Gastroesophageal sphincter (tissue), 3 donors: ENCODE results near the gene ZNF664.

Experiments
- CTCF ChIP-seq, 4 experiments: fragments of 200-600 bp in 2 of 4; fragments of 450-650 bp in 2 of 4; sonication (generic) in 1 of 4; IDR thresholded peaks; one replicate each; pipeline ENCODE4 v1.5.1; 2017 to 2019; ENCODE audit warnings: antibody characterized with exemption in 4 of 4, mild to moderate bottlenecking in 2 of 4, moderate library complexity in 2 of 4
- POLR2A ChIP-seq, 2 donors: fragments of 450-650 bp; IDR thresholded peaks; one replicate each; pipeline ENCODE4 v1.6.1; 2017; ENCODE audit warnings: antibody characterized with exemption in 2 of 2, mild to moderate bottlenecking in 2 of 2, moderate library complexity in 1 of 2
- POLR2AphosphoS5 ChIP-seq: sonication (generic); formaldehyde crosslinking; IDR thresholded peaks from one replicate; pipeline ENCODE4 v1.6.1; 2017; ENCODE audit warnings: antibody characterized with exemption

DNA sequence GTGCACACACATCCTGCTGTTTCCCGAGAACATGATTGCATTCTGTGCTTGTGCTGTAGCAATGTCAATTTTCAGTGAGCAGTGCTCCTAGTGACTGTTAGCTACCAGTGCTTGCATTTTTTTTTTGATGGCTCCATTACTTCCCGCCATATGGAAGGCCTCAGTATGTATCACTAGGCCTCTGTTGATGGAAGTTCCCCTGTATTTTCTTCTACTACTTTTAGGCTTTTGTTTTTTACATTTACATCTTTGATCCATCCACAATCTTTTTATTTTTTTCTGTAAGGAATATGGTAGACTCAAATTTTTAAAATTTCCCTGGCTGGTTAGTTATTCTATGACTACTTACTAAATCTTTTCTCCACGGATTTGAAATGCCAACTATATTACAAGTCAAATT lies 49.1 kb downstream of the ZNF664 start:
- TF ChIP-seq CTCF (IDR thresholded peaks at IDR 0.05): no peak
- TF ChIP-seq POLR2A (IDR thresholded peaks at IDR 0.05): no peak
- no peak for TF ChIP-seq POLR2AphosphoS5
